ENCODE measurements around the gene PRAME.
A peak's percentile ranks its signal among the peaks of the same experiment; 100 is the strongest.
"Not testable (repeated sequence)": the region's sequence is repeated elsewhere in the genome, so short reads cannot be mapped to it uniquely, and the experiment has no call there.

The PRAME gene

DNA sequence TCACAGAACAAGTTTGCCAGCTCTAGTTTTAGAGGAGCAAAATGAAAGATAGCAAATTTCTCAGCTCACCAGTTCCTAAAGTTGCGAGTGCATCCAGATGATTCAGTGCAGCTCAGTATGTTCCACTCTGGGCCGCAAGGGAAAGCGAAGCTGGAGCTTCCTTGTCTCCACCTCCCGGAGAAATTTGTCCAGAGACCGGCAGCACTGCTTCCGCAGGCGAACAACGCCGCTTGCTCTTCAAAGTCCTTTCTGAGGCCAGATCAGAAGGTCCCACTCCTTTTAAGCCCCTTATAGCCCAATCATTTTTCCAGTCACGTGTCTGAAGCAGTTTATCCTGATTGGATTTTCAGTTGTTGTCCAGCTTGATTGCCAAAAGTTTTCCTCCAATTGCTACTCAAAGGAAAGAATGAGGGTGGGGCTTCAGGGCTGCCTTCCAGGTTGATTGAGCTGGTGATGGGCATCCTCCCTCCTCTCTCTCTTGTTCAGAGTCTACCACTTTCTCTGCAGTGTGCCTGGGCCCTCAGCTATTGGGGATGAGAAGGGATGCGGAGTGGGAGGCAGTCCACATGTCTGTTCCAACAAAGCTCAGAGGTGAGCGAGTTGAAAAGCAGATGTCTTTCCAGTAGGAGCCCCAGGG is 38.9 kb downstream of the PRAME start, which contains the start of gene ZNF280A:
ZNF280A (minus strand) TSS at position 251 of the 637 bp plus-strand sequence. CDS start 4,640 bp downstream, outside the sequence.
- no peak for DNase-seq

DNA sequence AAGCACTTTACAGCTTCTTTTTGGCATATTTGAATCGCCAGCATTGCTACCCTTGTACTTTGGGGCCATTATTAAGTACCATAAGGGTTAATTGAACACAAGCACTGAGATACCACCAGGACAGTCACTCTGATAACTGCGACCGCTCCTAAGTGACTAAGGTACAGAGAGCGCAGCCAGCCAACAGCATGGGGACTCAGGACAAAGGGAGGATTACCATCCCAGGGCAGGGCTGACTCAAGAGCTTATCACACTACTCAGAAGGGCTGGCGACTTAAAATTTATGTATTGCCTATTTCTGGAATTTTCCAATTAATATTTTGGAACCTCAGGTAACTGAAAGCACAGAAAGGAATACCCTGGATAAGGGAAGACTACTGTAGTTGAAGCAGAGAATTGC is 39.5 kb downstream of the PRAME start:
- no peak for DNase-seq

DNA sequence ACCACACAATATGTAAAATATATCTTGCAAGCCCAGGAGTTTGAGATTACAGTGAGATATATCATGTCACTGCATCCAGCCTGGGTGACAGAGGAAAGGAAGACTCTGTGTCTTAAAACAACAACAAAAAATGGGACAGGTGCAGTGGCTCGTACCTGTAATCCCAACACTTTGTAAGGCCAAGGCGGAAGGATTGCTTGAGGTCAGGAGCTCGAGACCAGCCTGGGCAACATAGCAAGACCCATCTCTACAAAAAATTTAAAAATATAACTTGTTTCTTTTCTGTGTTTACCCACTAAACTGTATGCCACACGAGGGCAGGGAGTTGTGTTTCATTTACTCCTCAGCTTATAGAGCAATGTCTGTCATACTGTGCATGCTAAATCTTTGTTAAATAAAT is 42.1 kb downstream of the PRAME start:
- DNase-seq = no peak

DNA sequence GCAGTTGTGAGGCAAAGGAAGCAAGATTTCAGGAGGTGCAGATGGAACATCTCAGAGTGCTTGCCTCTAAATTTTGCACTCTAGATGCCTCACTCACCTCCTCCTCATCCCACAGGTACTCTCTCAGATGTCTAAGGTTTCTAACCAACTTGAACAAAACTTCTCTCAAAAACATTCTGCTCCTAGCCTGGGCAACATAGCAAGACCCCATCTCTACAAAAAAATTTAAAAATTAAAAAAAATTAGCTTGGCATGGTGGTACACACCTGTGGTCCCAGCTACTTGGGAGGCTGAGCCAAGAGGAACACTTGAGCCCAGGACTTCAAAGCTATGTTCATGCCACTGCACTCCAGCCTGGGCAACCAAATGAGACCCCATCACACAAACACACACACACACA is 43.2 kb downstream of the PRAME start:
- DNase-seq = no peak

DNA sequence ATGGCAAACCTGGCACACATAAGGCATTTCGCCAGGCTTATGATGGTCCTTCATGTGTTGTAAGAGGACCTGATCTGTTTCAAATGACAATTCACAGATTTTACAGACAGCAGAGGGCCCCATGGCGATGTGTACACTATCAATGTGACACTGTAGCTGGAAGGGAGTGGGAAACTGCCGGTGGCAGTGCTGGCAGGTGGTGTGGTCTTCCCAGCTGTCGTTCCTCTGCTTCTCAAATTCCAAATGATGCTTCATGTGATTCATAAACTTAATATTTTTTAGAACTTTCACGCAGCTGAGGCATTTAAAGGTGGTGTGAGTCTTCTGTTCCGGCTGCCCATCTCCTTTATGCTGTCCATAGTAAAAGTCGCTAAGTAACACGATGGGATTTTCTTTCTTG is 44.6 kb downstream of the PRAME start:
- not testable (repeated sequence) for DNase-seq

DNA sequence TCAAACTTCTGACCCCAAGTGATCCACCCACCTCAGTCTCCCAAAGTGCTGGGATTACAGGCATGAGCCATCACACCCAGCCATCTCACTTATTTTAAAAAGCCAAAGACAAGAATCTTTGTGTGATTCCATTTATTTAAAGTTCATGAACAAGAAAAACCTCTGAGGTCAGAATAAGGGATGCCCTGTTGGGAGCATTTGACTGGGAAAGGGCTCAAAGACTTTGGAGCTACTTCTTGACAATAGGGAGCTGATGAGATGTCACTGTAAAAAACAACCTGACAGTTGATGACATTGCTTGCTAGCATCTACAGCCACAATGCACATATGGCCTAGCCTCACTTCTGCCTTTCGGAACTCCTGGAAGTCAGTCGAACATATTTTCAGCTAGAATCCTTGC is 45.4 kb downstream of the PRAME start:
- DNase-seq = no peak

DNA sequence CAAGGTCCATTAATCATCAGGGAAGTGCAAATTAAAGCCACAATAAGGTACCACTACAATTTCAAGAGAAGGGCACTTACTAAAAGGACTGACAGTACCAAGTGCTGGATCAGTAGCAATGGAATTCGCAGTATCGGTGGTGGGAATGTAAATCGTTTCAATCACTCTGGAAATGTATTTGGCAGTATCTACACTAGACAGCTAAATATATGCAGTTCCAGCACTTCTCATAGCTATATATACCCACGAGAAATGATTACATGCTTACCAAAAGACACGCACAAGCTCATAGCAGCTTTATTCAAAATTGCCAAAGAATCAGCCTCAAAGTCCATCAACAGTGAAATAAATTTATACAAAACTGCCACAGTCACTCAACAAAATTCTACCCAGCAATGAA is 46.1 kb downstream of the PRAME start:
- DNase-seq = no peak

DNA sequence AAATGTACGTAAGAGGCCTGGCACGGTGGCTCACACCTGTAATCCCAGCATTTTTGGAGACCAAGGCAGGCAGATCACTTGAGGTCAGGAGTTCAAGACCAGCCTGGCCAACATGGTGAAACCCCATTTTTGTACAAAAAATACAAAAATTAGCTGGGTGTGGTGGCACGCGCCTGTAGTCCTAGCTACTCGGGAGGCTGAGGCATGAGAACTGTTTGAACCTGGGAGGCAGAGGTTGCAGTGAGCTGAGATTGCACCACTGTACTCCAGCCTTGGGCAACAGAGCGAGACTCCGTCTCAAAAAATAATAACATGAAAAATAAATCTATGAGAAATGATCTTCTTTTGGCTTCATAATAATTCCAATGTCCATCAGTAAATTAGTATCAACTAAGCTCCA is 48.2 kb downstream of the PRAME start:
- DNase-seq = not testable (repeated sequence)

DNA sequence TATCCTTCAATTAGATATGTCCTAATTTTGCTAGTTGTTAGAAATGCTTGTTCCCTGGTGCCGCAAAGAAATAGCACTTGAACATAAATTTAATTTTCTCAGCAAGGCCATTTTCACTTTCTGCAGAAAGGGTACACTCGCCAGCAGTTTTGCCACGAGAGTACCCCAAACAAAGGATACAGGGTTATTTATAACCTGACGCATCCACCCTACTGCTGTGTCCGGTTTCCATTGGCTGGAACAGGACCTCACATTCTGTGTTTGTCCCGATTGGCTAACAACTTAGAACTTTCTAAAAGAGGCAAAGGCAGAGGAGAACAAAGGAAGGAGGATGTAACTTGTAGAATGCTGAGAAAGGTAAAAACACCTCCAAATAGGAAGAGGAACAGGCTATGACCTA is 49.2 kb downstream of the PRAME start:
- DNase-seq = not testable (repeated sequence)

DNA sequence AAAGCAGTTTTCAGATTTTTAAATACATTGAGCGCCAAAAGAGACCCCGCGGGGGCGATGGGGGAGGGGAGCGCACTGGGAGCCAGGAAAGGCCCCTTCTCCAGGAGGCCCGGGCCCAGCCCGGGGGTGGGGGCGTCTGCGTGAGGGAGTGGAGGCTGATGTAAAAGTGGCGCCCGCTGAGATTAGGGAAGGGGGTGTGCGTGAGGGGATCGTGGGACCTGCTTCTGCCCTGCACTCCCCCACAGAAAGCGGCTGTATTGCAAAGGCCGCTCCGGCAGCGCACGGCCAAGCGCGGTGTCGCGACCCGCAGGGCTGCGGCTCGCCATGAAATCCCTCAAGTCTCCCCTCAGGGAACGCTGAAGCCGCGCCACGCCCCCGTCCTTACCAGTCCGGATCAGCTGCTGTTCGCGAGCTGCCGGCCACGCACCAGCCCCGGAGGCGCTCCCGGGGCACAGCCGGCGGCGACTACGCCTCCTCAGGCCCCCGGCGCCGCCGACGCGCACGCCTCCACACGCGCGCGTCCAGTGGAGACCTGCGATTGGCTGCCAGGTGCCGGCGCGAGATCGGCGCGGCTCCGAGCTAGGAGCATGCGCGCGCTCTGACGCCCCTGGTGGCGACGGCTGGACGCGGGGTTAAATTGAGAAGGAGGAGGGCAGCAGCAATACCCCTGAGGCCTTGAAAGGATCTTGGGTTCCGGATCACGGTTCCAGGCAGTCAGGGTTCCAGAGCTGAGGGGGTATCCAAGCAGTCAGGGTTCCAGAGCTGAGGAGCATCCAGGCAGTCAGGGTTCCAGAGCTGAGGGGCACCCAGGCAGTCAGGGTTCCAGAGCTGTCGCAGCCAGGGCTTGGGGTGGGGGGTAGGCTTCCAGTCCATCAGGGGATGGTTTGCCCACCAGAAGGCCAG is 50.5 kb downstream of the PRAME start, which contains the start of gene ZNF280B:
ZNF280B (minus strand) TSS at position 469 of the 903 bp plus-strand sequence. CDS start 19,344 bp downstream, outside the sequence.
- peak; percentile 79 to 84 for DNase-seq

DNA sequence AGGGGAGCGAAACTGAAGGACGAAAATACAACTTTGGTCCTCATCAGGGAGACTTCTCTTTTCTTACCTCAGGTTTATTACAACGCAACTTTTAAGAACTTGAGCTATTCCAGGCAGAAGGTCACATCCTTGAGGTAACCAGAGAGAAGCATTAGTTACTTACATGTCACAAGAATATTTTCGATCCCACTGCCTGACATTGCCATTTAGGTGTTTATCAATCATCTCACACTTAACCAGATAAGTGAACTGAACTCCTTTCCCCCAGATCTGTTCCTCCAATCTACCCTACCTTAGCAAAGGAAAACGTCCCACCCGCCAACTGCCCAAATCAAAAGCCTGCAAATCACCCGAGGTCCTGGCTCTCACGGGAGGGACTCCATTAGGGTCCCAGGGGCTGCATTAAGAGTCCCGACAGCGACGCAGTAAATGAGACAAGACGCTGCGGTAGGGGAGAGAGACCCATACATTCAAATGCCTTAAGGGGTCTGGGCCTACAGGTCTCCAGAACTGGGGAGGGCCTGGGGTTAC is 51.3 kb downstream of the PRAME start:
- no peak for DNase-seq

DNA sequence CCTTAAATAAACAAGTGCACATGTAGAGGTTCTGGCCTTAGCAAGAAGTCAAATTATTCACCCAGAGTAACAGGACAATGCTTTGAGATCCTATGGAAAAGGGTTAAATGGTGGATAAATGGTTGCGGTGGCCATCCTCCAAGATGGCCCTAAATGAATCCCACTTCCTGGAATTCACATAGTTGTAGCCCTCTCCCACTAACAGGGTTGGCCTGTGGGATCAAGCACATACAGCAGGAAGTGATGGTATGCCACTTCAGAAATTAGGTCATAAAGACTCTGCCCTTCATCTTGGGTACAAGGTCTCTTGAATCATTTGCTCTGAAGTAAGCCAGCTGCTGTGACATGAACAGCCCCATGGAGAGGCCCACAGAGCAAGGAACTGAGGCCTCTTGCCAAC is 52.3 kb downstream of the PRAME start:
- DNase-seq = no peak

DNA sequence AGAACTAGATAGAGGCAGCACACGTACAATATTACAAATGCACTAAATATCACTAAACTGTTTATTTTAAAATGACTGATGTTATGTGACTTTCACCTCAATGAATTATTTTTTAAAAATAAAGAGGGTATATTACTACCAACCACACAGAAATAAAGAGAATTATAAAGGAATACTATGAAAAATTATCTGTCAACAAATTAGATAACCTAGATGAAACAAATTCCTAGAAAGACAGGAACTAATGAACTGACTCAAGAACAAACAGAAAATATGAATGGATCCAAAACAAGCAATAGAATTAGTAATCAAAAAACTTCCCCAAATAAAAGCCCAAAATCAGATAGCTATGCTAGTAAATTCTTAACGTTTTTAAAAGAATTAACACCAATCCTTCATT is 60.8 kb downstream of the PRAME start:
- DNase-seq = no peak
